ENCODE results near the gene NFIX. TPM values are rescaled to one million over a fixed set of nuclear protein-coding genes. Genes with fewer than 3 reads are reported as not detected.
A peak's percentile ranks its signal among the peaks of the same experiment; 100 is the strongest.

The NFIX gene
- total and polyA plus RNA-seq, 2 donors (not counting 1 experiment from before 2014, with no cell fraction given) = 35.7 to 74.8 TPM

DNA sequence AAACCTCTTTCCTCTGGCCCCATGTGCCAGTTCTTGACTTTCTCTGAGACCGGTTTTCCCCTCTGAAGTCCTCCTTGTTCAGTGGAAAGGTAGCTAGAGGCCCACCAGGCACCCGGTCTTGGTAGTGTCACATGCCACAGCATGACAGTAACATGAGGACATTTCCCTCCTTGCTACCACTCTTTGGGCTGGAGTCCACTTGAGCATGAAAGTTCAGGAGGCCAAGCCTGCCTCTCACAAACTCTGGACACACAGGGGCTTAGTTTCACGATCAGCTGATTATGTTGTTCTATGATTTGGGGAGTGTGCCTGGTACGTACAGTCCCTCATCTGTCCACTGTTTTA, 45.6 kb downstream of the NFIX start:
- Histone ChIP-seq H3K27ac (ENCODE audit: insufficient read depth, low read length) (peak overlapping the region; percentile 52), H3K9me3 (ENCODE audit: control insufficient read depth, insufficient read depth, low read depth, low read length) (no peaks in the 10 kb centered on the region), H3K4me1 (ENCODE audit: control insufficient read depth, extremely low read depth, insufficient read depth, low read length) (peaks cover 48% of the 10 kb centered on the region), H3K79me2 (ENCODE audit: control insufficient read depth, insufficient read depth, low read length) (peaks cover 92% of the 10 kb centered on the region), H3K9ac (ENCODE audit: insufficient read depth, low read length) (no peak overlapping the region), H4K20me1 (ENCODE audit: control insufficient read depth, extremely low read depth, insufficient read depth, low read length) (no peaks in the 10 kb centered on the region), H3K4me2 (ENCODE audit: extremely low read depth, insufficient read depth, low read length) (peak overlapping the region; percentile 59), H3K4me3 (replicated peaks in 1 of 4; ENCODE audit: control extremely low read depth in 1 of 4, insufficient read depth in 1 of 4, low read depth in 3 of 4, low read length in 4 of 4) (peak overlapping the region in 1 of 4 experiments; percentile 15), H3K27me3 (ENCODE audit: control insufficient read depth, insufficient read depth, low read length) (no peaks in the 10 kb centered on the region), H2AFZ (ENCODE audit: low read length) (no peak overlapping the region), H3K36me3 (ENCODE audit: control insufficient read depth, insufficient read depth, low read length) (peaks cover 15% of the 10 kb centered on the region)
- TF ChIP-seq, protein P1, sequence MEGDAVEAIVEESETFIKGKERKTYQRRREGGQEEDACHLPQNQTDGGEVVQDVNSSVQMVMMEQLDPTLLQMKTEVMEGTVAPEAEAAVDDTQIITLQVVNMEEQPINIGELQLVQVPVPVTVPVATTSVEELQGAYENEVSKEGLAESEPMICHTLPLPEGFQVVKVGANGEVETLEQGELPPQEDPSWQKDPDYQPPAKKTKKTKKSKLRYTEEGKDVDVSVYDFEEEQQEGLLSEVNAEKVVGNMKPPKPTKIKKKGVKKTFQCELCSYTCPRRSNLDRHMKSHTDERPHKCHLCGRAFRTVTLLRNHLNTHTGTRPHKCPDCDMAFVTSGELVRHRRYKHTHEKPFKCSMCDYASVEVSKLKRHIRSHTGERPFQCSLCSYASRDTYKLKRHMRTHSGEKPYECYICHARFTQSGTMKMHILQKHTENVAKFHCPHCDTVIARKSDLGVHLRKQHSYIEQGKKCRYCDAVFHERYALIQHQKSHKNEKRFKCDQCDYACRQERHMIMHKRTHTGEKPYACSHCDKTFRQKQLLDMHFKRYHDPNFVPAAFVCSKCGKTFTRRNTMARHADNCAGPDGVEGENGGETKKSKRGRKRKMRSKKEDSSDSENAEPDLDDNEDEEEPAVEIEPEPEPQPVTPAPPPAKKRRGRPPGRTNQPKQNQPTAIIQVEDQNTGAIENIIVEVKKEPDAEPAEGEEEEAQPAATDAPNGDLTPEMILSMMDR (conservative IDR thresholded peaks at IDR 0.05 in 1 of 2, IDR thresholded peaks at IDR 0.05 in 1 of 2; ENCODE audit: low read depth in 1 of 2, low read length in 2 of 2) = no peak
- TF ChIP-seq EZH2 (IDR thresholded peaks at IDR 0.05; ENCODE audit: low read length, missing control alignments) = no peak
- DNase-seq (ENCODE audit: low read depth in 2 of 2) = no peak

DNA sequence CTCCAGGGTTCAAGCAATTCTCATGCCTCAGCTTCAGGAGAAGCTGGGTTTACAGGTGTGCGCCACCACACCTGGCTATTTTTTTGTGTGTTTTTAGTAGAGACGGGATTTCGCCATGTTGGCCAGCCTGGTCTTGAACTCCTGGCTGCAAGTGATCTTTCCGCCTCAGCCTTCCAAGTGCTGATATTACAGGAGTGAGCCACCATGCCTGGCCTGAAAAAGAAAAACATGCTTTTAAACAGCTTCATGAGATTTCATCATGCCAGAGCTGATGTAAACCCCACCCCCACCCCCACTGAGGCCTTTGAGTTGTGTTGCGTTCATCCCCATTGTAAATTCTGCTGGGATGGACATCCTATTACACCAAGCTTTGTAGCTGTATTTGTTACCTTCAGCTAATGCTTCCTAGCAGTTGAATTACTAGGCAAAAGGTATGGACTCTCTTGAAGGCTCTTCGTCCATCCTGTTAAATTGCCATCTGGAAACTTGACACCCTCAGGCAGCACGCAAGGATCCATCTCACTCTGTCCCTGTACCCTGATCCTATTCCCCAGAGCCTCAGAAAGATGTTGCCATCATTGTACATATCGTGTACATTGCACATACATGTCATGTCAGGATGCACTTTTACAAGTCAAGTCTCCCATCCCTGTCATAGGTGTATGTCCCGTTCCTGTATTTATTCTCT, 47.3 kb downstream of the NFIX start:
- Histone ChIP-seq H3K79me2 (ENCODE audit: control insufficient read depth, insufficient read depth, low read length) (peaks cover 92% of the 10 kb centered on the region), H3K4me3 (replicated peaks in 1 of 4; ENCODE audit: control extremely low read depth in 1 of 4, insufficient read depth in 1 of 4, low read depth in 3 of 4, low read length in 4 of 4) (no peak overlapping the region)

DNA sequence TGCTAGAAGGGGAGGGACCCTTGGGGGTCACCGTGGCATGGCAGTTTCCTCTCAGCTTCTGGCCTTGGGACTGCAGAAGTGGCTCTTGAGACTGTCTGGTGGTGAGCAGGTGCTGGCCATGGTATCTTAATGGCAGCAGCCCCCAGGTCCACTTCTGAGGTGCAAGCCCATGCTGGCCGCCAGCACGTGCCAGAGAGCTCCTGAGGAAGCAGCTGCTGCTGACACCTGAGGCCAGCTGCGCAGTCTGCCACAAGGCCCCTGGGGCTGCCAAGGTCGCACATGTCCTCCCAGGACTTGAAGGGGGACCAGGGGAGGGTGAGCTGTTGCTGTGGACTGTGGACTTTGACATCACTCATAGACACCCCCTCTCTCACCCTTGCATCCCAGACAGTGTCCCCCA, 48.0 kb downstream of the NFIX start:
- no peak for DNase-seq (ENCODE audit: low read depth in 2 of 2)
- Histone ChIP-seq H3K27me3 (ENCODE audit: control insufficient read depth, insufficient read depth, low read length) (no peaks in the 10 kb centered on the region), H2AFZ (ENCODE audit: low read length) (no peak overlapping the region), H3K4me3 (replicated peaks in 1 of 4; ENCODE audit: control extremely low read depth in 1 of 4, insufficient read depth in 1 of 4, low read depth in 3 of 4, low read length in 4 of 4) (no peak overlapping the region), H3K9ac (ENCODE audit: insufficient read depth, low read length) (no peak overlapping the region), H3K79me2 (ENCODE audit: control insufficient read depth, insufficient read depth, low read length) (peaks cover 92% of the 10 kb centered on the region), H4K20me1 (ENCODE audit: control insufficient read depth, extremely low read depth, insufficient read depth, low read length) (no peaks in the 10 kb centered on the region), H3K4me1 (ENCODE audit: control insufficient read depth, extremely low read depth, insufficient read depth, low read length) (peaks cover 29% of the 10 kb centered on the region), H3K36me3 (ENCODE audit: control insufficient read depth, insufficient read depth, low read length) (peaks cover 24% of the 10 kb centered on the region), H3K27ac (ENCODE audit: insufficient read depth, low read length) (no peak overlapping the region), H3K4me2 (ENCODE audit: extremely low read depth, insufficient read depth, low read length) (no peak overlapping the region), H3K9me3 (ENCODE audit: control insufficient read depth, insufficient read depth, low read depth, low read length) (no peaks in the 10 kb centered on the region)
- TF ChIP-seq EZH2 (IDR thresholded peaks at IDR 0.05; ENCODE audit: low read length, missing control alignments) = no peak
- TF ChIP-seq, protein P1 (conservative IDR thresholded peaks at IDR 0.05 in 1 of 2, IDR thresholded peaks at IDR 0.05 in 1 of 2; ENCODE audit: low read depth in 1 of 2, low read length in 2 of 2) = no peak

More for the DNA sequence above, 47.3 kb downstream of the NFIX start:
- TF ChIP-seq EZH2 (IDR thresholded peaks at IDR 0.05; ENCODE audit: low read length, missing control alignments) = no peak
- TF ChIP-seq, protein P1 (conservative IDR thresholded peaks at IDR 0.05 in 1 of 2, IDR thresholded peaks at IDR 0.05 in 1 of 2; ENCODE audit: low read depth in 1 of 2, low read length in 2 of 2) = no peak
- peak; percentile 27 to 80 for DNase-seq (ENCODE audit: low read depth in 2 of 2)
- H3K27ac ChIP-seq (ENCODE audit: insufficient read depth, low read length) = no peak overlapping the region
- no peak overlapping the region for H3K4me2 ChIP-seq (ENCODE audit: extremely low read depth, insufficient read depth, low read length)
- H2AFZ ChIP-seq (ENCODE audit: low read length) = no peak overlapping the region
- no peaks in the 10 kb centered on the region for H3K9me3 ChIP-seq (ENCODE audit: control insufficient read depth, insufficient read depth, low read depth, low read length)
- peaks cover 23% of the 10 kb centered on the region for H3K36me3 ChIP-seq (ENCODE audit: control insufficient read depth, insufficient read depth, low read length)
- H3K9ac ChIP-seq (ENCODE audit: insufficient read depth, low read length) = no peak overlapping the region
- H3K4me1 ChIP-seq (ENCODE audit: control insufficient read depth, extremely low read depth, insufficient read depth, low read length) = peaks cover 35% of the 10 kb centered on the region
- H4K20me1 ChIP-seq (ENCODE audit: control insufficient read depth, extremely low read depth, insufficient read depth, low read length) = no peaks in the 10 kb centered on the region
- H3K27me3 ChIP-seq (ENCODE audit: control insufficient read depth, insufficient read depth, low read length) = no peaks in the 10 kb centered on the region
